Measurements from ENCODE around the gene SLC38A10.

Gene SLC38A10

DNA sequence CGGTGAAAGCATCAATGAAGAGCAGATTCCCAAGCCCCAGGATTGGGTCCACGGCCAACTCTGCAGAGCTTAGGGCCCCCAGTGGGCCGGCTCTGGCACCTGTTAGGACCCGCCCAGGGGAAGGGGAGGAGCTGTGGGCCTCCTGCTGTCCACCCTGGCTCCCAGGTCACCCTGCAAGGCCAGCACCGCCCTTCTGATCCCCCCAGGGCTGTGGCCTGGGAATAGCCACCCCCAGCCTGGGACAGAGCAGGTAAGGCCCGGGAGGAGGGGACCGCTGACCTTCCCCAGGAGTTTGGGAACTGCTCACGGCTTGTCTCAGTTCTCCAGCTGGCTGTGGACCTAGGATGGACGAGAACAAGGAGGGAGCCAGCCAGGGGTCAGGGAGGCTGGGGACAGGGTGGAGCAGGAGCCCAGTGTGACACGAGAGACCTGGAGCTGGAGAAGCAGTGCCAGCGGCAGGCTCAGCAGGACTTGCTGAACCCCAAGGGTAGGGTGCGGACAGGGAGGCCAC lies 39.3 kb upstream of the SLC38A10 start:
- no peaks in the 10 kb centered on the region for H3K36me3 ChIP-seq (ENCODE audit: insufficient read depth, low read length)
- H4K20me1 ChIP-seq (ENCODE audit: insufficient read depth, low read length): no peaks in the 10 kb centered on the region
- H2AFZ ChIP-seq (ENCODE audit: low read length): no peak overlapping the region
- no peaks in the 10 kb centered on the region for H3F3A ChIP-seq (ENCODE audit: insufficient read depth, low read length)
- no peak overlapping the region for H3K9ac ChIP-seq (ENCODE audit: low read length)
- TF ChIP-seq EZH2 (IDR thresholded peaks at IDR 0.05; ENCODE audit: borderline replicate concordance, low read length): no peak
- TF ChIP-seq, protein P1, sequence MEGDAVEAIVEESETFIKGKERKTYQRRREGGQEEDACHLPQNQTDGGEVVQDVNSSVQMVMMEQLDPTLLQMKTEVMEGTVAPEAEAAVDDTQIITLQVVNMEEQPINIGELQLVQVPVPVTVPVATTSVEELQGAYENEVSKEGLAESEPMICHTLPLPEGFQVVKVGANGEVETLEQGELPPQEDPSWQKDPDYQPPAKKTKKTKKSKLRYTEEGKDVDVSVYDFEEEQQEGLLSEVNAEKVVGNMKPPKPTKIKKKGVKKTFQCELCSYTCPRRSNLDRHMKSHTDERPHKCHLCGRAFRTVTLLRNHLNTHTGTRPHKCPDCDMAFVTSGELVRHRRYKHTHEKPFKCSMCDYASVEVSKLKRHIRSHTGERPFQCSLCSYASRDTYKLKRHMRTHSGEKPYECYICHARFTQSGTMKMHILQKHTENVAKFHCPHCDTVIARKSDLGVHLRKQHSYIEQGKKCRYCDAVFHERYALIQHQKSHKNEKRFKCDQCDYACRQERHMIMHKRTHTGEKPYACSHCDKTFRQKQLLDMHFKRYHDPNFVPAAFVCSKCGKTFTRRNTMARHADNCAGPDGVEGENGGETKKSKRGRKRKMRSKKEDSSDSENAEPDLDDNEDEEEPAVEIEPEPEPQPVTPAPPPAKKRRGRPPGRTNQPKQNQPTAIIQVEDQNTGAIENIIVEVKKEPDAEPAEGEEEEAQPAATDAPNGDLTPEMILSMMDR (IDR thresholded peaks at IDR 0.05; ENCODE audit: low read length): no peak
- H3K27me3 ChIP-seq (ENCODE audit: insufficient read depth, low read length): peaks cover 6% of the 10 kb centered on the region; the same call in 1 of the 2 replicates
- no peaks in the 10 kb centered on the region for H3K4me1 ChIP-seq (ENCODE audit: insufficient read depth, low read length, severe bottlenecking)
- no peak overlapping the region for H3K4me2 ChIP-seq (ENCODE audit: low read length)
- H3K9me3 ChIP-seq (ENCODE audit: low read length): no peaks in the 10 kb centered on the region
- no peak overlapping the region for H3K4me3 ChIP-seq (ENCODE audit: low read depth, low read length, poor library complexity, severe bottlenecking)
- H3K9me2 ChIP-seq (ENCODE audit: low read depth, low read length): no peaks in the 10 kb centered on the region
- no peaks in the 10 kb centered on the region for H3K79me2 ChIP-seq (ENCODE audit: insufficient read depth, low read length)
- H3K27ac ChIP-seq (ENCODE audit: low read depth, low read length, poor library complexity, severe bottlenecking): no peak overlapping the region

- peaks cover 6% of the 10 kb centered on the region; the same call in 1 of the 2 replicates for H3K27me3 ChIP-seq (ENCODE audit: insufficient read depth, low read length)
- H4K20me1 ChIP-seq (ENCODE audit: insufficient read depth, low read length): no peaks in the 10 kb centered on the region
- no peaks in the 10 kb centered on the region for H3K36me3 ChIP-seq (ENCODE audit: insufficient read depth, low read length)
- H3K4me2 ChIP-seq (ENCODE audit: low read length): no peak overlapping the region
- no peak overlapping the region for H2AFZ ChIP-seq (ENCODE audit: low read length)
- H3K9me3 ChIP-seq (ENCODE audit: low read length): no peaks in the 10 kb centered on the region
- no peaks in the 10 kb centered on the region for H3K9me2 ChIP-seq (ENCODE audit: low read depth, low read length)
- no peaks in the 10 kb centered on the region for H3K79me2 ChIP-seq (ENCODE audit: insufficient read depth, low read length)
- H3K4me1 ChIP-seq (ENCODE audit: insufficient read depth, low read length, severe bottlenecking): no peaks in the 10 kb centered on the region
- no peak overlapping the region for H3K9ac ChIP-seq (ENCODE audit: low read length)
- TF ChIP-seq EZH2 (IDR thresholded peaks at IDR 0.05; ENCODE audit: borderline replicate concordance, low read length): no peak
- TF ChIP-seq, protein P1 (IDR thresholded peaks at IDR 0.05; ENCODE audit: low read length): no peak
- H3K4me3 ChIP-seq (ENCODE audit: low read depth, low read length, poor library complexity, severe bottlenecking): no peak overlapping the region
- no peak overlapping the region for H3K27ac ChIP-seq (ENCODE audit: low read depth, low read length, poor library complexity, severe bottlenecking)
- no peaks in the 10 kb centered on the region for H3F3A ChIP-seq (ENCODE audit: insufficient read depth, low read length)
Measured at GRCh38 chr17:81333616-81334368, 38.7 kb upstream of the SLC38A10 start.

DNA sequence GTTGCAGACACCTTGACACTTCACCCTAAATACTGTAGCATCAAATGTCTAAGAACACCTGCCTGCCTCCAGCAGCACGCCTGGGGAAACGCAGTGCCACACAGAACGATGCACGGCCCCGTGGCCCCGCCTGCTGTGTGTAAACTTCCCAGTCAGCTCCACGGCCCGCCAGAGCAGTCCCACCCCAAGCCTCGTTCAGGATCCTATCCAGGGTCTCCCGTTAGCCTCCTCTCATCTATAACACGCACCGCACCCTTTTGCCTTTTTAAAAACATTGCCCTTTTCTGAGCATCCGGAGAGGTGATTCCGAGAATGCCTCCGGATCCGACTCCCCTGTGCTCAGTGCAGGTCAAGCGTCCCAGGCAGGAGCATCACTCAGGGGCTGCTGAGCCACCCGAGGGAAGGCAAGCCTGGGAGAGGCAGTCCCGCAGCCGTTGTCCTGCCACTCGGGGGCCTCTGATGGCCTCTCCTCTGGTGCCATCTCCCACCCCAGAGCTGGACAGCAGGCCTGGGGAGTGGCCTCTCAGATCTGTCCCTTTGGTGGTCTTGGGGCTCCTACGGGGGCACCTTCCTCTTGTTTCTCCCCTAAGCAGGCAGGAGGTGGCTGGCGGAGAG lies 37.9 kb upstream of the SLC38A10 start:
- Histone ChIP-seq H3K9me2 (ENCODE audit: low read depth, low read length) (no peaks in the 10 kb centered on the region), H3K9ac (ENCODE audit: low read length) (no peak overlapping the region), H2AFZ (ENCODE audit: low read length) (no peak overlapping the region), H4K20me1 (ENCODE audit: insufficient read depth, low read length) (no peaks in the 10 kb centered on the region), H3K79me2 (ENCODE audit: insufficient read depth, low read length) (no peaks in the 10 kb centered on the region), H3K9me3 (ENCODE audit: low read length) (no peaks in the 10 kb centered on the region), H3K36me3 (ENCODE audit: insufficient read depth, low read length) (no peaks in the 10 kb centered on the region), H3K4me2 (ENCODE audit: low read length) (no peak overlapping the region), H3F3A (ENCODE audit: insufficient read depth, low read length) (no peaks in the 10 kb centered on the region), H3K27me3 (ENCODE audit: insufficient read depth, low read length) (peaks cover 6% of the 10 kb centered on the region; the same call in 1 of the 2 replicates), H3K4me1 (ENCODE audit: insufficient read depth, low read length, severe bottlenecking) (no peaks in the 10 kb centered on the region), H3K27ac (ENCODE audit: low read depth, low read length, poor library complexity, severe bottlenecking) (no peak overlapping the region), H3K4me3 (ENCODE audit: low read depth, low read length, poor library complexity, severe bottlenecking) (no peak overlapping the region)
- TF ChIP-seq, protein P1 (IDR thresholded peaks at IDR 0.05; ENCODE audit: low read length): no peak
- TF ChIP-seq EZH2 (IDR thresholded peaks at IDR 0.05; ENCODE audit: borderline replicate concordance, low read length): no peak

Measured in OCI-LY1 (cell line).